Measurements from ENCODE around the gene ULK4. TPM values are rescaled to one million over a fixed set of nuclear protein-coding genes. Genes with fewer than 3 reads are reported as not detected.
"Not testable (repeated sequence)": the region's sequence is repeated elsewhere in the genome, so short reads cannot be mapped to it uniquely, and the experiment has no call there.

The ULK4 gene
- total and polyA plus RNA-seq, 2 donors (not counting 1 experiment from before 2014, with no cell fraction given) = 9.1 to 9.7 TPM

DNA sequence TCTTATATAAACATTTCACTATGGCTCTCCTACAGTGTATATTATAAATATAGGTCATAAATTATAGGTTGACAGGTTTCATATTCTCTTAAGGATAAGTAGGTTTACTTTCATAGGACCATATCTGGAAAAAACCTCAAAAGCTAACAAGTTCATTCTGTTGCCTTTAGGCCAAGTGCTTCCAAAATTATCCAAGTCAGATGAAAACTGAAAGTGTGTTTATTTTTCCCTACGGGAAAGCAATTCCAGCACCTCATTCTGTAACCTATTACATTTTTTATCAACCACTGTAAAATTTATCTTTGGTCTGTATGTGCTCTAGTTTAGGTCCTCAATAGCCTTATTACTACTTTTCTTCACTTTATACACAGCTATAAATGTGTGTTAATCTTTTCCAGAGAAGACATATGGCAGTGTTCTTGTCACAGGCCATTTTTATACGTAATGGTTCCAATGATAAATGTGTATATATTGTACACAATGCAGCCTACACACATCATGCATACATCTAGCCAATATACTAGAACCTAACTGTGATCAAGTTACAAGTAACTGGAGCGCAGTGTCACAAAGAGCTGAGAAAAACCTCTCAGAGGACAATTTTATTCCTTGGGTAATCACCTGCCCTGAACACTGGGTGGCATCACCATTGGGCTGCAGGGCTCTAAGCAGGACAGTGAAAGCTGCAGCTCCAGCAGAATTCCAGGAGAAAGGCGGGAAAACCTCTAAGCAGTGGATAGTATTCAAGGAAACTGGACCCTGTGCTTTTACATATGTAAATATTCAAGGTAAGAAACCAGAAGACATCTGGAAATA, 511.3 kb downstream of the ULK4 start:
- TF ChIP-seq, protein P1, sequence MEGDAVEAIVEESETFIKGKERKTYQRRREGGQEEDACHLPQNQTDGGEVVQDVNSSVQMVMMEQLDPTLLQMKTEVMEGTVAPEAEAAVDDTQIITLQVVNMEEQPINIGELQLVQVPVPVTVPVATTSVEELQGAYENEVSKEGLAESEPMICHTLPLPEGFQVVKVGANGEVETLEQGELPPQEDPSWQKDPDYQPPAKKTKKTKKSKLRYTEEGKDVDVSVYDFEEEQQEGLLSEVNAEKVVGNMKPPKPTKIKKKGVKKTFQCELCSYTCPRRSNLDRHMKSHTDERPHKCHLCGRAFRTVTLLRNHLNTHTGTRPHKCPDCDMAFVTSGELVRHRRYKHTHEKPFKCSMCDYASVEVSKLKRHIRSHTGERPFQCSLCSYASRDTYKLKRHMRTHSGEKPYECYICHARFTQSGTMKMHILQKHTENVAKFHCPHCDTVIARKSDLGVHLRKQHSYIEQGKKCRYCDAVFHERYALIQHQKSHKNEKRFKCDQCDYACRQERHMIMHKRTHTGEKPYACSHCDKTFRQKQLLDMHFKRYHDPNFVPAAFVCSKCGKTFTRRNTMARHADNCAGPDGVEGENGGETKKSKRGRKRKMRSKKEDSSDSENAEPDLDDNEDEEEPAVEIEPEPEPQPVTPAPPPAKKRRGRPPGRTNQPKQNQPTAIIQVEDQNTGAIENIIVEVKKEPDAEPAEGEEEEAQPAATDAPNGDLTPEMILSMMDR (conservative IDR thresholded peaks at IDR 0.05 in 1 of 2, IDR thresholded peaks at IDR 0.05 in 1 of 2; ENCODE audit: low read depth in 1 of 2, low read length in 2 of 2) = no peak
- TF ChIP-seq EZH2 (IDR thresholded peaks at IDR 0.05; ENCODE audit: low read length, missing control alignments) = no peak
- Histone ChIP-seq H3K27ac (ENCODE audit: insufficient read depth, low read length) (no peak overlapping the region), H4K20me1 (ENCODE audit: control insufficient read depth, extremely low read depth, insufficient read depth, low read length) (no peaks in the 10 kb centered on the region), H3K36me3 (ENCODE audit: control insufficient read depth, insufficient read depth, low read length) (no peaks in the 10 kb centered on the region), H3K9ac (ENCODE audit: insufficient read depth, low read length) (no peak overlapping the region), H2AFZ (ENCODE audit: low read length) (no peak overlapping the region), H3K27me3 (ENCODE audit: control insufficient read depth, insufficient read depth, low read length) (no peaks in the 10 kb centered on the region), H3K4me1 (ENCODE audit: control insufficient read depth, extremely low read depth, insufficient read depth, low read length) (no peaks in the 10 kb centered on the region), H3K4me2 (ENCODE audit: extremely low read depth, insufficient read depth, low read length) (no peak overlapping the region), H3K9me3 (ENCODE audit: control insufficient read depth, insufficient read depth, low read depth, low read length) (no peaks in the 10 kb centered on the region), H3K4me3 (replicated peaks in 1 of 4; ENCODE audit: control extremely low read depth in 1 of 4, insufficient read depth in 1 of 4, low read depth in 3 of 4, low read length in 4 of 4) (no peak overlapping the region), H3K79me2 (ENCODE audit: control insufficient read depth, insufficient read depth, low read length) (no peaks in the 10 kb centered on the region)
- DNase-seq (ENCODE audit: low read depth in 2 of 2) = peak in 1 of 2 donors; percentile 35

DNA sequence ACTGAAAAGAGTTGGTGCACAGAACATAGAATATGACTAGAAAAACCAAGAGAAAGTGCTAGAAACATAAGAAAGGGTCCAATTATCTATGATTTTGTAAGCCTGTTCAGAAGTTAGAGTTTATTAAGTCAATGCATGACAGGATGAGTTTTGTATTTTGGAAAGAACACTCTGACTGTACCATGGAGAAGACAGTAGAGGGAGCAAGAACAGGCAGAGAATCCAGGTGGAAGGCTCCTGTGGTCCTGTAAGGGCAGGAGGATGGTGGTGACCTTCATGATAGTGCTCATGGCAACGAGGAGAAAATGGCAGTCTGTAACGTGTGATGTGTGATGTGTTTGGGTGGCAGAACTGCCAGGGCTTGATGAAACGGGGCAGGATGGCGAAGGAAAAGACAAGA, 513.5 kb downstream of the ULK4 start:
- Histone ChIP-seq H2AFZ (ENCODE audit: low read length) (no peak overlapping the region), H4K20me1 (ENCODE audit: control insufficient read depth, extremely low read depth, insufficient read depth, low read length) (no peaks in the 10 kb centered on the region), H3K4me1 (ENCODE audit: control insufficient read depth, extremely low read depth, insufficient read depth, low read length) (no peaks in the 10 kb centered on the region), H3K36me3 (ENCODE audit: control insufficient read depth, insufficient read depth, low read length) (no peaks in the 10 kb centered on the region), H3K4me2 (ENCODE audit: extremely low read depth, insufficient read depth, low read length) (no peak overlapping the region), H3K9me3 (ENCODE audit: control insufficient read depth, insufficient read depth, low read depth, low read length) (no peaks in the 10 kb centered on the region), H3K9ac (ENCODE audit: insufficient read depth, low read length) (no peak overlapping the region), H3K4me3 (replicated peaks in 1 of 4; ENCODE audit: control extremely low read depth in 1 of 4, insufficient read depth in 1 of 4, low read depth in 3 of 4, low read length in 4 of 4) (no peak overlapping the region), H3K79me2 (ENCODE audit: control insufficient read depth, insufficient read depth, low read length) (no peaks in the 10 kb centered on the region), H3K27ac (ENCODE audit: insufficient read depth, low read length) (no peak overlapping the region), H3K27me3 (ENCODE audit: control insufficient read depth, insufficient read depth, low read length) (no peaks in the 10 kb centered on the region)
- TF ChIP-seq EZH2 (IDR thresholded peaks at IDR 0.05; ENCODE audit: low read length, missing control alignments) = no peak
- DNase-seq (ENCODE audit: low read depth in 2 of 2) = no peak

DNA sequence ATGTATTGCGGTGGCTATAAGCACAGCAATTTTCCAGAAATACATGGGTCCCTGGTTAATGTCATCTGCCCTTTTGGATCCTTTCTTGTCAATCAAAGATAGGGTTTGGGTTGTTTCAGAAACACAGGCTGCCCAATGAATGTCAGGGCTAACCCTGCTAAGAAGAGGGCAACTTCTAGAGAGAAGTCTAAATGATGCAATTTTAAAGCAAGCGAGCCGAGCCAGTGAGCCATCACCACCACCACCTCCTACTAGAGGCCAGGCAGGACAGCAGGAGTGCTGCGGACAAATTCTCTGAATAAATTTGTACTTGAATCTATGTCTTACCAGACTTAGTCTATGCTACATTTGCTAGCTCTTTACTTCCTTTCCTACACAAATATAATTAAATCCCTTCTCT, 514.2 kb downstream of the ULK4 start:
- no peak overlapping the region for H2AFZ ChIP-seq (ENCODE audit: low read length)
- H4K20me1 ChIP-seq (ENCODE audit: control insufficient read depth, extremely low read depth, insufficient read depth, low read length) = no peaks in the 10 kb centered on the region
- no peak overlapping the region for H3K4me3 ChIP-seq (replicated peaks in 1 of 4; ENCODE audit: control extremely low read depth in 1 of 4, insufficient read depth in 1 of 4, low read depth in 3 of 4, low read length in 4 of 4)
- H3K27ac ChIP-seq (ENCODE audit: insufficient read depth, low read length) = no peak overlapping the region
- no peaks in the 10 kb centered on the region for H3K79me2 ChIP-seq (ENCODE audit: control insufficient read depth, insufficient read depth, low read length)
- H3K9me3 ChIP-seq (ENCODE audit: control insufficient read depth, insufficient read depth, low read depth, low read length) = no peaks in the 10 kb centered on the region
- no peaks in the 10 kb centered on the region for H3K4me1 ChIP-seq (ENCODE audit: control insufficient read depth, extremely low read depth, insufficient read depth, low read length)
- H3K36me3 ChIP-seq (ENCODE audit: control insufficient read depth, insufficient read depth, low read length) = no peaks in the 10 kb centered on the region
- H3K9ac ChIP-seq (ENCODE audit: insufficient read depth, low read length) = no peak overlapping the region
- TF ChIP-seq, protein P1 (conservative IDR thresholded peaks at IDR 0.05 in 1 of 2, IDR thresholded peaks at IDR 0.05 in 1 of 2; ENCODE audit: low read depth in 1 of 2, low read length in 2 of 2) = no peak
- no peak for TF ChIP-seq EZH2 (IDR thresholded peaks at IDR 0.05; ENCODE audit: low read length, missing control alignments)
- DNase-seq (ENCODE audit: low read depth in 2 of 2) = no peak
- H3K27me3 ChIP-seq (ENCODE audit: control insufficient read depth, insufficient read depth, low read length) = no peaks in the 10 kb centered on the region
- H3K4me2 ChIP-seq (ENCODE audit: extremely low read depth, insufficient read depth, low read length) = no peak overlapping the region

DNA sequence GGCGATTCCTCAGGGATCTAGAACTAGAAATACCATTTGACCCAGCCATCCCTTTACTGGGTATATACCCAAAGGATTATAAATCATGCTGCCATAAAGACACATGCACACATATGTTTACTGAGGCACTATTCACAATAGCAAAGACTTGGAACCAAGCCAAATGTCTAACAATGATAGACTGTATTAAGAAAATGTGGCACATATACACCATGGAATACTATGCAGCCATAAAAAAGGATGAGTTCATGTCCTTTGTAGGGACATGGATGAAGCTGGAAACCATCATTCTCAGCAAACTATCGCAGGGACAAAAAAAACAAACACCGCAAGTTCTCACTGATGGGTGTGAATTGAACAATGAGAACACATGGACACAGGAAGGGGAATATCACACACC, 515.6 kb downstream of the ULK4 start:
- not testable (repeated sequence) for H3K4me3 ChIP-seq (replicated peaks in 1 of 4; ENCODE audit: control extremely low read depth in 1 of 4, insufficient read depth in 1 of 4, low read depth in 3 of 4, low read length in 4 of 4); H3K9ac ChIP-seq (ENCODE audit: insufficient read depth, low read length); H3K27ac ChIP-seq (ENCODE audit: insufficient read depth, low read length); H2AFZ ChIP-seq (ENCODE audit: low read length); H3K36me3 ChIP-seq (ENCODE audit: control insufficient read depth, insufficient read depth, low read length); H3K27me3 ChIP-seq (ENCODE audit: control insufficient read depth, insufficient read depth, low read length); H3K79me2 ChIP-seq (ENCODE audit: control insufficient read depth, insufficient read depth, low read length); H4K20me1 ChIP-seq (ENCODE audit: control insufficient read depth, extremely low read depth, insufficient read depth, low read length); H3K9me3 ChIP-seq (ENCODE audit: control insufficient read depth, insufficient read depth, low read depth, low read length); H3K4me2 ChIP-seq (ENCODE audit: extremely low read depth, insufficient read depth, low read length); DNase-seq (ENCODE audit: low read depth in 2 of 2); H3K4me1 ChIP-seq (ENCODE audit: control insufficient read depth, extremely low read depth, insufficient read depth, low read length)
